Ishikawa (cell line): ENCODE data around the gene SEMA5A.

Experiments used
- CEBPB ChIP-seq: IDR thresholded peaks from 2 replicates; pipeline ENCODE4 v1.6.1; 2012
- CREB1 ChIP-seq: IDR thresholded peaks from 2 replicates; pipeline ENCODE4 v1.6.1; 2012; ENCODE audit warnings: low read depth
- EGR1 ChIP-seq: IDR thresholded peaks from 2 replicates; pipeline ENCODE4 v1.6.1; 2012
- EP300 ChIP-seq: IDR thresholded peaks from 2 replicates; pipeline ENCODE4 v1.6.1; 2012; ENCODE audit warnings: borderline replicate concordance
- FOXM1 ChIP-seq: IDR thresholded peaks from 2 replicates; pipeline ENCODE4 v1.6.1; 2012; ENCODE audit warnings: low read depth, borderline replicate concordance
- MAX ChIP-seq: IDR thresholded peaks from 2 replicates; pipeline ENCODE4 v1.6.1; 2012
- NFIC ChIP-seq: IDR thresholded peaks from 2 replicates; pipeline ENCODE4 v1.6.1; 2012
- RAD21 ChIP-seq: IDR thresholded peaks from 2 replicates; pipeline ENCODE4 v1.6.1; 2012; ENCODE audit warnings: low read depth
- REST ChIP-seq: IDR thresholded peaks from 2 replicates; pipeline ENCODE4 v1.6.1; 2012; ENCODE audit warnings: low read depth, mild to moderate bottlenecking
- TAF1 ChIP-seq: IDR thresholded peaks from 2 replicates; pipeline ENCODE4 v1.6.1; 2012; ENCODE audit warnings: low read depth, mild to moderate bottlenecking
- TCF12 ChIP-seq: IDR thresholded peaks from 2 replicates; pipeline ENCODE4 v1.6.1; 2012; ENCODE audit warnings: low read depth
- TEAD4 ChIP-seq: IDR thresholded peaks from 2 replicates; pipeline ENCODE4 v1.6.1; 2012
- USF1 ChIP-seq: IDR thresholded peaks from 2 replicates; pipeline ENCODE4 v1.6.1; 2012
- YY1 ChIP-seq: IDR thresholded peaks from 2 replicates; pipeline ENCODE4 v1.6.1; 2012; ENCODE audit warnings: low read depth
- ZBTB7A ChIP-seq: IDR thresholded peaks from 2 replicates; pipeline ENCODE4 v1.6.1; 2012; ENCODE audit warnings: low read depth

SEMA5A gene

GRCh38 chr5:9013147-9013546 lies 532.7 kb downstream of the SEMA5A start:
- no peak for TF ChIP-seq CEBPB
- TF ChIP-seq TEAD4 = no peak
- TF ChIP-seq REST = no peak
- TF ChIP-seq MAX = no peak
- no peak for TF ChIP-seq EP300
- no peak for TF ChIP-seq NFIC
- TF ChIP-seq CREB1 = no peak
- no peak for TF ChIP-seq ZBTB7A
- TF ChIP-seq USF1 = no peak
- TF ChIP-seq FOXM1 = no peak
- no peak for TF ChIP-seq TAF1

- TF ChIP-seq TAF1 (no peak), REST (no peak), EP300 (no peak), USF1 (no peak), ZBTB7A (no peak), NFIC (no peak), MAX (no peak), TEAD4 (no peak), CREB1 (no peak), FOXM1 (no peak), CEBPB (no peak), YY1 (no peak)
Measured at GRCh38 chr5:9009931-9010651, 535.8 kb downstream of the SEMA5A start.

GRCh38 chr5:8997542-8998070 lies 548.3 kb downstream of the SEMA5A start:
- TF ChIP-seq NFIC (no peak), REST (no peak), ZBTB7A (no peak), EGR1 (no peak), CEBPB (no peak), USF1 (no peak), FOXM1 (no peak), TEAD4 (no peak), TCF12 (no peak), TAF1 (no peak), RAD21 (no peak), EP300 (no peak)

- TF ChIP-seq TCF12 (no peak), CREB1 (no peak)
Measured at GRCh38 chr5:8993031-8993430, 552.8 kb downstream of the SEMA5A start.
